ENCODE measurements around the gene MADCAM1.

MADCAM1 gene

DNA sequence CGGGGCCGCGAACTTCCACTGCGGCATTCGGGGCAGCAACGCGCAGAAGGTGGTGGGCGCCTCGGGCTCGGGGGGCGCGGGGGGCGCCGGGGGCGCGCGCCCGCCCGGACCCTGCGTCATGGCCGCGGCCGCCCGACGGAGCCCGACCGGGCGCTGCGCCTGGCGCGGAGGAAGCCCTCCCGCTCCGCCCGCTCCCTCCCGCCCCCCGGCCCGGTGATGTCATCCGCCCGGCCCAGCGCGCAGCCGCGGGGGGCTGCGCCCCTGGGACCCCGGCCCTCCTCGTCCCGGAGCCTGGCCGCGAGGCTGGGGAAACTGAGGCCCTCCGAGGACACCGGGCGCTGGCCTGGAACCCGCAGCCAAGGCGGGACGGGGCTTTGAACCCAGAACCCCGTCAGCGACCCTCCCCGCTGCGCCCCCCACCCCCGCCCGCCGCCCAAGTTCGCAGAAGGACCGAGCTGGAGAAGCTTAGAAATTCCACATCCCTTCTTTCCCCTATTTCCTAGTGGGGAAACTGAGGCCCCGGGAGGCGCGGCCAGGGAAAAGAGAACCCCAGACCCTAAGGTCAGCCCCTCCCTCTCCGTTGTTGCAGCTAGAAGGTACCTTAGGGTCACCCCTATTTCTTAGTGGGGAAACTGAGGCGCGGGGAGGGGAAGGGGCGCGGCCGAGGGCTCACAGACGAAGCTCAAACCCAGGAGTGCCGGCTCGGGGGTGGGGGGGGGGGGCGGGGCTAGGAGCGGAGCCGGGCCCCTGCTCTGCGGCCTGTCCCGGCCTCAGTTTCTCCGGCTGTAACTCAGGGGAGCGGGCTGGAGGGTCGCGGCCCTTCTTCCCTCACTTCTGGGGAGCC, 35.2 kb upstream of the MADCAM1 start, which contains the start of gene SHC2:
Gene SHC2 (minus strand): TSS at position 157 of the 844 bp plus-strand sequence. CDS start 37 bp downstream, at position 120.
- peaks cover 0 to 12% (median 4%) of the 10 kb centered on the region in 4 experiments for H3K4me1 ChIP-seq (ENCODE audit: control extremely low read depth in 1 of 4, control insufficient read depth in 4 of 4, insufficient read depth in 4 of 4, low read length in 3 of 4)
- CTCF ChIA-PET: no interaction called here
- peaks cover 0 to 4% (median 0%) of the 10 kb centered on the region in 5 experiments for H3K9me3 ChIP-seq (ENCODE audit: control extremely low read depth in 1 of 5, control insufficient read depth in 4 of 5, insufficient read depth in 2 of 5, low read depth in 1 of 5, low read length in 4 of 5)
- POLR2A ChIA-PET: no interaction called here
- peak in 2 of 3 donors; percentile 45 to 49 for DNase-seq
- H3K27me3 ChIP-seq (replicated peaks in 2 of 5; ENCODE audit: control insufficient read depth in 4 of 5, insufficient read depth in 5 of 5, low read length in 4 of 5): peaks cover 0 to 54% (median 11%) of the 10 kb centered on the region in 5 experiments
- no peak within 1 kb of the TSS for H3K27ac ChIP-seq (ENCODE audit: insufficient read depth in 1 of 2, low read depth in 1 of 2, low read length in 2 of 2, poor library complexity in 1 of 2, severe bottlenecking in 2 of 2)
- no peaks in the 10 kb centered on the region for H3K36me3 ChIP-seq (ENCODE audit: control insufficient read depth in 4 of 4, insufficient read depth in 4 of 4, low read length in 3 of 4)
- WGBS (ENCODE audit: insufficient coverage): 1% methylated on average over 37 of the region's 85 CpGs
- H3K4me3 ChIP-seq (ENCODE audit: control insufficient read depth in 1 of 7, extremely low read depth in 1 of 7, insufficient read depth in 4 of 7, low read depth in 2 of 7, low read length in 6 of 7): peak within 1 kb of the TSS in 4 of 7 experiments; percentile 1 to 50 (median 10)

DNA sequence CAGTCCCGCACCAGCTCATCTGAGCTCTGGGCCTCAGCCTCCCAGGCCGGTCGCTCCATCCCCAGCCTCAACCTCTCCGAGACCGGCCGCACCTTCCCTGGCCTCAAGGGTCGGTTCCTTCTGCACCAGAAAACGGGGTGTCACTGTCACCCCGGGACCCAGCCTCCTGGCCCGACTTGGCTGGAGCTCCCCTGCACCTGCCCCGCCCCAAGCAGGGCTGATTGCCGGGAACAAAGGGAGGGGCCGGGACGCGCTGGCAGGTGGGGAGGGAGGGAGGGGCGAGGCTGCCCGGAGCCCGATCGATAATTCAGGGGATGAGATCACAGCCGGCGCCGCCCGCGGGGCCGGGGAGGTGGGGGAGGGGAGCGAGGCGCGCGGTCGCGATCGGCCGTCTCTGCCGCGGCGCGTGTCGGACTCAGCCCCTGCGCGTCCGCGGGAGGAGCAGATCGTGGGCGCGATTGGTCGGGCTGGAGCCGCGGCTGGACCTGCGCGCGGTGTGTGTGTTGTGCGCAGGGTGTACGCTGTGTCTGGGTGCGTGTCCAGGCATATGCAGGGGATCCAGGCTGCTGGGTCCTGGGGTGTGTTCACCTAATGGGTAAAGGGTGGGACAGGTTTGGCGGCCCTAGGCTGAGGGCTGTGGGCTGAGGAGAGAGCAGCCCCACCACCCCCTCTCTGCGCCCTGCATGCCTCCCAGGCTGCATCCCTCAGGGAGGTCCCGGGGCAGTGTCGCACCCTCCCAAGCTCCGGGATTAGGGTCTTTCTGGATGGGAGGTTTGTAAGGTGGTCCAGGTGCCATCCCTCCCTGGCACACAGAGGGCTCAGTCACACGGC, 34.4 kb upstream of the MADCAM1 start:
- ChIA-PET POLR2A (no interaction called here), CTCF (interaction anchor here (1.2 kb wide), 1 partner anchor 48 kb away, joined by 3 read pairs; no protein-coding TSS in a partner anchor)
- WGBS (ENCODE audit: insufficient coverage): 2% methylated on average over 37 of the region's 60 CpGs
- no peak for DNase-seq
- H3K36me3 ChIP-seq (ENCODE audit: control insufficient read depth in 4 of 4, insufficient read depth in 4 of 4, low read length in 3 of 4): no peaks in the 10 kb centered on the region
- H3K4me1 ChIP-seq (ENCODE audit: control extremely low read depth in 1 of 4, control insufficient read depth in 4 of 4, insufficient read depth in 4 of 4, low read length in 3 of 4): peaks cover 0 to 12% (median 4%) of the 10 kb centered on the region in 4 experiments
- peaks cover 0 to 4% (median 0%) of the 10 kb centered on the region in 5 experiments for H3K9me3 ChIP-seq (ENCODE audit: control extremely low read depth in 1 of 5, control insufficient read depth in 4 of 5, insufficient read depth in 2 of 5, low read depth in 1 of 5, low read length in 4 of 5)
- peak overlapping the region in 1 of 7 experiments; percentile 19 for H3K4me3 ChIP-seq (ENCODE audit: control insufficient read depth in 1 of 7, extremely low read depth in 1 of 7, insufficient read depth in 4 of 7, low read depth in 2 of 7, low read length in 6 of 7)
- H3K27me3 ChIP-seq (replicated peaks in 2 of 5; ENCODE audit: control insufficient read depth in 4 of 5, insufficient read depth in 5 of 5, low read length in 4 of 5): peaks cover 0 to 54% (median 11%) of the 10 kb centered on the region in 5 experiments
- H3K27ac ChIP-seq (ENCODE audit: insufficient read depth in 1 of 2, low read depth in 1 of 2, low read length in 2 of 2, poor library complexity in 1 of 2, severe bottlenecking in 2 of 2): no peak overlapping the region

DNA sequence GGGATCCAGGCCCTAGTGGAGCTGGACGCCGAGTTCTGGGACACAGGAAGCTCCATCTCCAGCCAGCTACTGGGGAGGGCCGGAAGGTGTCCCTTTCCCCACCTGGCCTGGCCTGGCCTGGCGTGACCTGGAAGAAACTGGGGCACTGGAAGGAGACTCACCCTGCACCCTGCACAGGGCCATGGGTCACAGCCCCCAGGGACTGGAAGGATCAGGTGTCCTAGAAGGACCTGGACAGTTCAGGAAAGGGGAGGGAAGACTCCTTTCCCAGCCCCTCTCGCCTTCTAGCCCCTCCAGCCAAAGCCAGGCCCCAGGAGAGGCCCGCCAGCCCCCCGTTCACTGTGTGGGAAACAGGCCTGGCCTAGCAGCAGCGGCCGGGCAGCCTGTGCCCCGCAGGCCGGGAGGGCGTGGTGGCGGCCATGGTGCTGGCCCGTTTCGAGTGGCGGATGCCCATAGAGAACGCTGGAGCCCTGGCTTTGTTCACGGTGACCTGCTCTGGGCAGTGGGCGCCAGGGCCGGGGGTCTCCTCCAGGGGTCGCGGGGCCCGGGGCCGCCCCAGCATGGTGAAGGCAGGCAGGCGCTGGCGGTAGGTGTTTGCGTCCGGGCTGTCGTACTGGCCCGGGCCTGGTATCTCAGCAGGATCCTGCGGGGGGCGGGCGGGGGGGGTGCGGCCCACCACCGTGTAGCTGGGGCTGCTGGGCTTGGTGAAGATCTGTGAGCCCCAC, 32.6 kb upstream of the MADCAM1 start:
- CTCF ChIA-PET: interaction anchor here (1.2 kb wide), 1 partner anchor 46 kb away, joined by 3 read pairs; no protein-coding TSS in a partner anchor
- H3K27me3 ChIP-seq (replicated peaks in 2 of 5; ENCODE audit: control insufficient read depth in 4 of 5, insufficient read depth in 5 of 5, low read length in 4 of 5): peaks cover 0 to 51% (median 11%) of the 10 kb centered on the region in 5 experiments
- H3K27ac ChIP-seq (ENCODE audit: insufficient read depth in 1 of 2, low read depth in 1 of 2, low read length in 2 of 2, poor library complexity in 1 of 2, severe bottlenecking in 2 of 2): no peak overlapping the region
- H3K36me3 ChIP-seq (ENCODE audit: control insufficient read depth in 4 of 4, insufficient read depth in 4 of 4, low read length in 3 of 4): no peaks in the 10 kb centered on the region
- no peak overlapping the region for H3K4me3 ChIP-seq (ENCODE audit: control insufficient read depth in 1 of 7, extremely low read depth in 1 of 7, insufficient read depth in 4 of 7, low read depth in 2 of 7, low read length in 6 of 7)
- 87% methylated on average over 28 of the region's 35 CpGs for WGBS (ENCODE audit: insufficient coverage)
- H3K4me1 ChIP-seq (ENCODE audit: control extremely low read depth in 1 of 4, control insufficient read depth in 4 of 4, insufficient read depth in 4 of 4, low read length in 3 of 4): peaks cover 0 to 12% (median 4%) of the 10 kb centered on the region in 4 experiments
- POLR2A ChIA-PET: interaction anchor here (0.6 kb wide), 1 partner anchor 47 kb away, joined by 3 read pairs; no protein-coding TSS in a partner anchor
- H3K9me3 ChIP-seq (ENCODE audit: control extremely low read depth in 1 of 5, control insufficient read depth in 4 of 5, insufficient read depth in 2 of 5, low read depth in 1 of 5, low read length in 4 of 5): peaks cover 0 to 4% (median 0%) of the 10 kb centered on the region in 5 experiments
- DNase-seq: no peak

DNA sequence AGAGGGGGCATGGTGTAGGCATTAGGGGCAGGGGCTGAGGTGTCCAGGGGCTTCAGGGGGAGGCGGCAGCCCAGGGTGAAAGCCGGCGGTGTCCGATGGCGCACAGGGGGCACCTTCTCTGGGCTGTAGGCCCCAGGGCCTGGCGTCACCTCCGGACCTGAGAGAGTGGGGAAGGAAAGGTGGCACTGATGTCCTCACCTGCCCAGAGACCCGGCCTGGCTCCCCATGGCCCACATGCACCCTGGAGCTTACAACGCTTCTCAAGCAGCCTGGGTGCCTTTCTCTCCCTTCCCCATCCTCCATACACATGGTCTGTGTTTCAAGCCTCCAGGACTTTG, 32.1 kb upstream of the MADCAM1 start:
- Histone ChIP-seq H3K4me1 (ENCODE audit: control extremely low read depth in 1 of 4, control insufficient read depth in 4 of 4, insufficient read depth in 4 of 4, low read length in 3 of 4) (peaks cover 0 to 12% (median 4%) of the 10 kb centered on the region in 4 experiments), H3K9me3 (ENCODE audit: control extremely low read depth in 1 of 5, control insufficient read depth in 4 of 5, insufficient read depth in 2 of 5, low read depth in 1 of 5, low read length in 4 of 5) (peaks cover 0 to 4% (median 0%) of the 10 kb centered on the region in 5 experiments), H3K27ac (ENCODE audit: insufficient read depth in 1 of 2, low read depth in 1 of 2, low read length in 2 of 2, poor library complexity in 1 of 2, severe bottlenecking in 2 of 2) (no peak overlapping the region), H3K36me3 (ENCODE audit: control insufficient read depth in 4 of 4, insufficient read depth in 4 of 4, low read length in 3 of 4) (no peaks in the 10 kb centered on the region), H3K27me3 (replicated peaks in 2 of 5; ENCODE audit: control insufficient read depth in 4 of 5, insufficient read depth in 5 of 5, low read length in 4 of 5) (peaks cover 0 to 46% (median 11%) of the 10 kb centered on the region in 5 experiments), H3K4me3 (ENCODE audit: control insufficient read depth in 1 of 7, extremely low read depth in 1 of 7, insufficient read depth in 4 of 7, low read depth in 2 of 7, low read length in 6 of 7) (no peak overlapping the region)
- no peak for DNase-seq
- CTCF ChIA-PET: no interaction called here
- WGBS (ENCODE audit: insufficient coverage): 100% methylated on average over 6 of the region's 9 CpGs
- POLR2A ChIA-PET: no interaction called here

DNA sequence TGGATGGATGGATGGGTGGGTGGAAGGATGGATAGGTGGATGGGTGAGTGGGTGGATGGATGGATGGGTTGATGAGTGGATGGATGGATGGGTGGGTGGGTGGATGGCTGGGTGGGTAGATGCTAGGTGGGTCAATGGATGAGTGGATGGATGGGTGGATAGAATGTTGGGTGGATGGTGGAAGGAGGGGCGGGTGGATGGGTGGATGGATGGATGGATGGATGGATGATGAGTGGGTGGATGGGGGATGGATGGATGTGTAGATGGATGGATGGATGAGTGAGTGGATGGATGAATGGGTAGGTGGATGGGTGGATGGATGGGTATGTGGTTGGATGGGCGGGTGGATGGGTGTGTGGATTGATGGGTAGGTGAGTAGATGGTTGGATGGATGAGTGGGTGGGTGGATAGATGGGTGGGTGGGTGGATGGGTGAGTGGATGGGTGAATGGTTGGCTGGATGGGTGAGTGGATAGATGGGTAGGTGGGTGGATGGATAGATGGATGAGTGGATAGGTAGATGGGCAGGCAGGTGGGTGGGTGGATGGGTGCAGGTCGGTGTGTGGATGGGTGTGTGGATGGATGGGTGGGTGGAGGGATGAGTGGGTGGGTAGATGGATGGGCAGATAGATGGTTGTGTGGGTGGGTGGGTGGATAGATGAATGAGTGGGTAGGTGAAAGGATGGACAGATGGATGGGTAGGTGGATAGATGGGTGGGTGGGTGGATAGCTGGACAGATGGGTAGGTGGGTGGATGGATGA, 31.1 kb upstream of the MADCAM1 start:
- H3K27ac ChIP-seq (ENCODE audit: insufficient read depth in 1 of 2, low read depth in 1 of 2, low read length in 2 of 2, poor library complexity in 1 of 2, severe bottlenecking in 2 of 2): no peak overlapping the region
- no peak overlapping the region for H3K4me3 ChIP-seq (ENCODE audit: control insufficient read depth in 1 of 7, extremely low read depth in 1 of 7, insufficient read depth in 4 of 7, low read depth in 2 of 7, low read length in 6 of 7)
- peaks cover 0 to 7% (median 3%) of the 10 kb centered on the region in 4 experiments for H3K4me1 ChIP-seq (ENCODE audit: control extremely low read depth in 1 of 4, control insufficient read depth in 4 of 4, insufficient read depth in 4 of 4, low read length in 3 of 4)
- DNase-seq: no peak
- POLR2A ChIA-PET: no interaction called here
- peaks cover 0 to 36% (median 8%) of the 10 kb centered on the region in 5 experiments for H3K27me3 ChIP-seq (replicated peaks in 2 of 5; ENCODE audit: control insufficient read depth in 4 of 5, insufficient read depth in 5 of 5, low read length in 4 of 5)
- no peaks in the 10 kb centered on the region for H3K36me3 ChIP-seq (ENCODE audit: control insufficient read depth in 4 of 4, insufficient read depth in 4 of 4, low read length in 3 of 4)
- 100% methylated on average over 3 of the region's 3 CpGs for WGBS (ENCODE audit: insufficient coverage)
- H3K9me3 ChIP-seq (ENCODE audit: control extremely low read depth in 1 of 5, control insufficient read depth in 4 of 5, insufficient read depth in 2 of 5, low read depth in 1 of 5, low read length in 4 of 5): peaks cover 0 to 2% (median 0%) of the 10 kb centered on the region in 5 experiments
- CTCF ChIA-PET: no interaction called here

DNA sequence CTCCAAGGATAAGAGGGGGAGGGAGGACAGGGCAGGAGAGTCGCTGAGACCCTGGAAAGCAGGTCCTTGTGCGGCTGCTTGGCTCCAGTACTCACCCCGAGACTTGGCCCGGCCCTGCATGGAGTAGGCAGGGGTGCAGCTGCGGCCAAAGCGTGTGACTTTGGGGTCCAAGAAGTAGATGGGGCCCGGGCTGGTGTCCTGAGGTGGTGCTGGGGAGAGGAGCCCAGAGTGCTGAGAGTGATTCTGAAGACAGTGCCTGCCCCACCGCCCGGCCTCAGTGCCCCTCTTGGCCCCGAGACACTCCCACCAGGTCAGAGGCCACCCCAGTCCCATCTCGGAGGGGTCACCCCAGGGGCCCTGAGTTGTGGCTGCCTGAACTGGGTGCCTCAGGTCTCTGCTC, 28.7 kb upstream of the MADCAM1 start:
- DNase-seq: no peak
- Histone ChIP-seq H3K27me3 (replicated peaks in 2 of 5; ENCODE audit: control insufficient read depth in 4 of 5, insufficient read depth in 5 of 5, low read length in 4 of 5) (peaks cover 0 to 22% (median 5%) of the 10 kb centered on the region in 5 experiments), H3K4me1 (ENCODE audit: control extremely low read depth in 1 of 4, control insufficient read depth in 4 of 4, insufficient read depth in 4 of 4, low read length in 3 of 4) (no peaks in the 10 kb centered on the region), H3K27ac (ENCODE audit: insufficient read depth in 1 of 2, low read depth in 1 of 2, low read length in 2 of 2, poor library complexity in 1 of 2, severe bottlenecking in 2 of 2) (no peak overlapping the region), H3K4me3 (ENCODE audit: control insufficient read depth in 1 of 7, extremely low read depth in 1 of 7, insufficient read depth in 4 of 7, low read depth in 2 of 7, low read length in 6 of 7) (no peak overlapping the region), H3K36me3 (ENCODE audit: control insufficient read depth in 4 of 4, insufficient read depth in 4 of 4, low read length in 3 of 4) (no peaks in the 10 kb centered on the region), H3K9me3 (ENCODE audit: control extremely low read depth in 1 of 5, control insufficient read depth in 4 of 5, insufficient read depth in 2 of 5, low read depth in 1 of 5, low read length in 4 of 5) (peaks cover 0 to 2% (median 0%) of the 10 kb centered on the region in 5 experiments)
- ChIA-PET CTCF (no interaction called here), POLR2A (no interaction called here)
- 92% methylated on average over 10 of the region's 11 CpGs for WGBS (ENCODE audit: insufficient coverage)
